ENCODE results near the gene FES. TPM values are rescaled to one million over a fixed set of nuclear protein-coding genes. Genes with fewer than 3 reads are reported as not detected.

FES gene
- total and polyA plus RNA-seq, 8 donors = 20.8 to 65.2 (median 28.1) TPM

- DNase-seq = no peak
- Histone ChIP-seq H3K9me3 (no peaks in the 10 kb centered on the region), H3K27me3 (no peaks in the 10 kb centered on the region), H3K4me3 (no peak overlapping the region), H3K36me3 (no peaks in the 10 kb centered on the region), H3K4me1 (peaks cover 0 to 59% of the 10 kb centered on the region in 2 donors), H3K27ac (peak overlapping the region in 1 of 2 donors; percentile 60)
- intact Hi-C loops (cut with DNase I) = no loop called here
- no peak for ATAC-seq
- no peak for TF ChIP-seq CTCF (IDR thresholded peaks at IDR 0.05)
Measured at GRCh38 chr15:90860450-90860849, 23.9 kb upstream of the FES start.

- TF ChIP-seq CTCF (IDR thresholded peaks at IDR 0.05) = no peak
- Histone ChIP-seq H3K27ac (peak overlapping the region in 1 of 2 donors; percentile 60), H3K27me3 (no peaks in the 10 kb centered on the region), H3K9me3 (no peaks in the 10 kb centered on the region), H3K4me1 (peaks cover 0 to 62% of the 10 kb centered on the region in 2 donors), H3K36me3 (no peaks in the 10 kb centered on the region), H3K4me3 (no peak overlapping the region)
- DNase-seq = no peak
- intact Hi-C loops (cut with DNase I) = no loop called here
- ATAC-seq = no peak
Measured at GRCh38 chr15:90860942-90861675, 23.2 kb upstream of the FES start.

- Histone ChIP-seq H3K9me3 (no peaks in the 10 kb centered on the region), H3K27ac (peak overlapping the region in 1 of 2 donors; percentile 81), H3K4me3 (no peak overlapping the region), H3K4me1 (peaks cover 0 to 60% of the 10 kb centered on the region in 2 donors), H3K27me3 (no peaks in the 10 kb centered on the region), H3K36me3 (no peaks in the 10 kb centered on the region)
- TF ChIP-seq CTCF (IDR thresholded peaks at IDR 0.05) = no peak
- no peak for ATAC-seq
- DNase-seq = no peak
- intact Hi-C loops (cut with DNase I) = no loop called here
Measured at GRCh38 chr15:90862487-90862886, 21.8 kb upstream of the FES start.

- TF ChIP-seq CTCF (IDR thresholded peaks at IDR 0.05) = no peak
- no peaks in the 10 kb centered on the region for H3K27me3 ChIP-seq
- no peaks in the 10 kb centered on the region for H3K36me3 ChIP-seq
- no peak overlapping the region for H3K4me3 ChIP-seq
- intact Hi-C loops (cut with DNase I) = no loop called here
- peaks cover 2 to 62% of the 10 kb centered on the region in 2 donors for H3K4me1 ChIP-seq
- DNase-seq (peak in 2 of 4 donors; percentile 63 to 71), ATAC-seq (peak; percentile 65)
- H3K9me3 ChIP-seq = no peaks in the 10 kb centered on the region
- peak overlapping the region in 1 of 2 donors; percentile 81 for H3K27ac ChIP-seq
Measured at GRCh38 chr15:90862964-90863778, 21.1 kb upstream of the FES start.

GRCh38 chr15:90863987-90864386 is 20.3 kb upstream of the FES start:
- H3K27me3 ChIP-seq = no peaks in the 10 kb centered on the region
- H3K27ac ChIP-seq = peak overlapping the region in 1 of 2 donors; percentile 81
- H3K9me3 ChIP-seq = no peaks in the 10 kb centered on the region
- H3K4me3 ChIP-seq = no peak overlapping the region
- intact Hi-C loops (cut with DNase I) = no loop called here
- DNase-seq = no peak
- peaks cover 8 to 71% of the 10 kb centered on the region in 2 donors for H3K4me1 ChIP-seq
- TF ChIP-seq CTCF (IDR thresholded peaks at IDR 0.05) = no peak
- no peaks in the 10 kb centered on the region for H3K36me3 ChIP-seq
- no peak for ATAC-seq
